Measurements from ENCODE around the gene SMIM45.

DNA sequence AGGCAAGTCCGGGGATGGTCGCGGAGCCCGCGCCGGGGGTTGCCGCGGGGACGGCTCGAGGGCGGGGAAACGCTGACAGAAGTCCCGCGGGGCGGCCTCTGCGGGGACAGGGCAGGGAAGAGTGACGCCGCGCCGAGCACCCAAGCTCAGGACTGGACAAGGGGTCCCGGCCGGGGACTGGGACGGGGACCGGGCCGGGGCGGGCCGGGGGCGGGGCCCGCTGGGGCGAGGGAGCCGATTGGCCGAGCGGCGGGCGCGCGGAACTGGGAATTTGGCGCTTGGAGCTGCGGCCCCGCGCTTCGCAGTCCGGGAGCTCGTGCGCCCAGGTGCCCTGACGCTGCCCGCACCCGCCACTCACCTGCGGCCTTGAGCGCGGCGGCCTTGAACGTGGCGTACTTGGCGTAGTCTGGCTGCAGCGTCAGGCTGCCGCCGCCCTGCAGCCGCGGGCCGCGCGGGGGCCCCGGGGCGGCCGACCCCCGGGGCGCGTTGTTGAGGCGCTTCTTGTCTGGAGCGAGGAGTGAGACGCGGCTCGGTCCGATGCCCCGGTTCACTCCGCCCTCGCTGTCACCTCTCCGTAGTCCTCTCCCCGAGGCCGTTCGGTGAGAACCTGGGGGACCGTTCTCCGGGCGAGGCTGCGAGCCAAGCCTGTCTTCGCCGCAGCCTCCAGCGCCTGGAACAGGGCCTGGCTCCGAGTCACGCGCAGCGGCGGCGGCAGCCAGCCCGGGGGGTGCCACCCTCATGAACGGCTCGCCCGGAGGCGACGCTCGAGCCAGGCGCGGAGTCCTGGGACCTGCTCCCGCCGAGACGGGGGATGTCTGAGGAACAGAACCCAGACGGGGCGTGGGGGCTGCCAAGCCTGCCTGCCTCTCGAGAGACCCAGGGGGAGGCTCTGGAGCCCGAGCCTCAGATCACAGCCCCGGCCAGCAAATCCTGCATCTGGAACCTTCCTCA lies 41.6 kb upstream of the SMIM45 start:
- TF ChIP-seq, protein P1, sequence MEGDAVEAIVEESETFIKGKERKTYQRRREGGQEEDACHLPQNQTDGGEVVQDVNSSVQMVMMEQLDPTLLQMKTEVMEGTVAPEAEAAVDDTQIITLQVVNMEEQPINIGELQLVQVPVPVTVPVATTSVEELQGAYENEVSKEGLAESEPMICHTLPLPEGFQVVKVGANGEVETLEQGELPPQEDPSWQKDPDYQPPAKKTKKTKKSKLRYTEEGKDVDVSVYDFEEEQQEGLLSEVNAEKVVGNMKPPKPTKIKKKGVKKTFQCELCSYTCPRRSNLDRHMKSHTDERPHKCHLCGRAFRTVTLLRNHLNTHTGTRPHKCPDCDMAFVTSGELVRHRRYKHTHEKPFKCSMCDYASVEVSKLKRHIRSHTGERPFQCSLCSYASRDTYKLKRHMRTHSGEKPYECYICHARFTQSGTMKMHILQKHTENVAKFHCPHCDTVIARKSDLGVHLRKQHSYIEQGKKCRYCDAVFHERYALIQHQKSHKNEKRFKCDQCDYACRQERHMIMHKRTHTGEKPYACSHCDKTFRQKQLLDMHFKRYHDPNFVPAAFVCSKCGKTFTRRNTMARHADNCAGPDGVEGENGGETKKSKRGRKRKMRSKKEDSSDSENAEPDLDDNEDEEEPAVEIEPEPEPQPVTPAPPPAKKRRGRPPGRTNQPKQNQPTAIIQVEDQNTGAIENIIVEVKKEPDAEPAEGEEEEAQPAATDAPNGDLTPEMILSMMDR (IDR thresholded peaks at IDR 0.05), result no peak
- TF ChIP-seq TEAD4 (IDR thresholded peaks at IDR 0.05; ENCODE audit: borderline replicate concordance, insufficient read depth) (no peak), POLR2AphosphoS5 (IDR thresholded peaks at IDR 0.05; ENCODE audit: low read depth, low read length) (no peak), REST (IDR thresholded peaks at IDR 0.05; ENCODE audit: low read depth, low read length) (no peak), FOXM1 (IDR thresholded peaks at IDR 0.05; ENCODE audit: low read depth) (no peak), RFX5 (IDR thresholded peaks at IDR 0.05; ENCODE audit: low read length) (no peak)

Measured in SK-N-SH (cell line).